Keratinocyte (primary cell): ENCODE data around the gene PIM2.

Experiments
- CTCF ChIP-seq, 3 experiments: IDR thresholded peaks in 1 of 3; conservative IDR thresholded peaks in 1 of 3; optimal IDR thresholded peaks in 1 of 3; 2 replicates in 2 of 3; 3 replicates in 1 of 3; pipeline versions ENCODE3 to v1.5.1; 2011; ENCODE audit warnings: low read length in 3 of 3, mild to moderate bottlenecking in 3 of 3, moderate library complexity in 2 of 3, control low read depth in 1 of 3, inconsistent platforms in 1 of 3; ENCODE audit not compliant: insufficient read depth in 2 of 3; ENCODE audit errors: extremely low read depth in 1 of 3
- EZH2 ChIP-seq: IDR thresholded peaks from one replicate; pipeline ENCODE4 v1.6.1; 2012; ENCODE audit warnings: inconsistent platforms, mild to moderate bottlenecking, low read length, moderate library complexity

- TF ChIP-seq CTCF (optimal IDR thresholded peaks at IDR 0.05 in 1 of 3, IDR thresholded peaks at IDR 0.05 in 1 of 3, conservative IDR thresholded peaks at IDR 0.05 in 1 of 3; ENCODE audit: extremely low read depth in 1 of 3, insufficient read depth in 2 of 3, low read length in 3 of 3): no peak
- TF ChIP-seq EZH2: no peak
Observed at GRCh38 chrX:48918643-48919340, at the start of gene PIM2.
